Femur (tissue), 1 donor: ENCODE measurements around the gene SDHC.
"Not testable (repeated sequence)": the region's sequence is repeated elsewhere in the genome, so short reads cannot be mapped to it uniquely, and the experiment has no call there.

ENCODE experiments used
- DNase-seq: peaks from one replicate; pipeline ENCODE4 v3.0.0-alpha.2; 2017

The SDHC gene

DNA sequence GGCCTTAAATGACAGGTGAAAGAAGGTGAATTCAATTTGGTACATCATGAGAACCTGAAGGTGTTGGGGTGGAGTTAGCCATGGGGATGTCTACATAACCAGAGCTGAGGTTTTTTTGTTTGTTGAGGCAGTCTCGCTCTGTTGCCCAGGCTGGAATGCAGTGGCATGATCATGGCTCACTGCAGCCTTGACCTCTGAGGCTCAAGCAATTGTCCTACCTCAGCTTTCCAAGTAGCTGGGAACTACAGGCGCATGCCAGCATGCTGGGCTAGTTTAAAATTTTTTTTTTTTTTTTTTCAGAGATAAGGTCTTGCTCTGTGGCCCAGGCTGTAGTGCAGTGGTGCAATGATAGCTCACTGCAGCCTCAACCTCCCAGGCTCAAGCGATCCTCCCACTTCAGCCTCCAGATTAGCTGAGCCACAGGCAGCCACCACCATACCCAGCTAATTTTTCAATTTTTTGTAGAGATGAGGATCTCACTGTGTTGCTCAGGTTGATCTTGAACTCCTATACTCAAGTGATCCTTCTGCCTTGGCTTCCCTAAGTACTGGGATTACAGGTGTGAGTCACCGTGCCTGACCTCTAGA, 2.5 kb upstream of the SDHC start:
- no peak for DNase-seq

GRCh38 chr1:161313554-161314200, 504 bp upstream of the SDHC start:
- no peak for DNase-seq

DNA sequence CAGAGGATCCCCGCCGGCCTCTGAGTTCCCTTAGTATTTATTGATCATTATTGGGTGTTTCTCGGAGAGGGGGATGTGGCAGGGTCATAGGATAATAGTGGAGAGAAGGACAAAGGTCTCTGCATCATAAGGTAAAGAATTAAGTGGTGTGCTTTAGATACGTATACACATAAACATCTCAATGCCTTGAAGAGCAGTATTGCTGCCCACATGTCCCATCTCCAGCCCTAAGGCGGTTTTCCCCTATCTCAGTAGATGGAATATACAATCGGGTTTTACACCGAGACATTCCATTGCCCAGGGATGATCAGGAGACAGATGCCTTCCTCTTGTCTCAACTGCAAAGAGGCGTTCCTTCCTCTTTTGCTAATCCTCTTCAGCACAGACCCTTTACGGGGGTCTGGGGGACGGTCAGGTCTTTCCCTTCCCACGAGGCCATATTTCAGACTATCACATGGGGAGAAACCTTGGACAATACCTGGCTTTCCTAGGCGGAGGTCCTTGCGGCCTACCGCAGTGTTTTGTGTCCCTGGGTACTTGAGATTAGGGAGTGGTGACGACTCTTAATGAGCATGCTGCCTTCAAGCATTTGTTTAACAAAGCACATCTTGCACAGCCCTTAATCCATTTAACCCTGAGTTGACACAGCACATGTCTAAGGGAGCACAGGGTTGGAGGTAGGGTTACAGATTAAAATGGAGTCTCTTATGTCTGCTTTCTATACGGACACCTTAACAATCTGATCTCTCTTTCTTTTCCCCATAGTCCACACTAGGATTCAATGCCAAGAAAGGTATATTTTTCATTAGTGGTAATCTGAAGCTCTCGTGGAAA, 1.9 kb downstream of the SDHC start:
- not testable (repeated sequence) for DNase-seq

- no peak for DNase-seq
Measured at GRCh38 chr1:161324020-161324419, 9.8 kb downstream of the SDHC start.

GRCh38 chr1:161330346-161330745, 16.2 kb downstream of the SDHC start:
- DNase-seq = no peak

DNA sequence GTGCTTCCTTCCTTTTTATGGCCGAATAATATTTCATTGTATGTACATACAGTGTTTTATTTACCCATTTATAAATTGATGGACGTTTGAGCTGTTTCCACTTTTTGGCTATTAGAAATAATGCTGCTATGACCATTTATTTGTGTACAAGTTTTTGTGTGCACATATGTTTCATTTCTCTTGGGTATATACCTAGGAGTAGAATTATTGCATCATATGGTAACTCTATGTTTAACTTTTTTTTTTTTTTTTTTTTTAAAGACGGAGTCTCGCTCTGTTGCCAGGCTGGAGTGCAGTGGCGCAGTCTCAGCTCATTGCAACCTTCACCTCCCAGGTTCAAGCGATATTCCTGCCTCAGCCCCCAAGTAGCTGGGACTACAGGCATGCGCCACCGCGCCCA, 19.0 kb downstream of the SDHC start:
- DNase-seq = no peak

DNA sequence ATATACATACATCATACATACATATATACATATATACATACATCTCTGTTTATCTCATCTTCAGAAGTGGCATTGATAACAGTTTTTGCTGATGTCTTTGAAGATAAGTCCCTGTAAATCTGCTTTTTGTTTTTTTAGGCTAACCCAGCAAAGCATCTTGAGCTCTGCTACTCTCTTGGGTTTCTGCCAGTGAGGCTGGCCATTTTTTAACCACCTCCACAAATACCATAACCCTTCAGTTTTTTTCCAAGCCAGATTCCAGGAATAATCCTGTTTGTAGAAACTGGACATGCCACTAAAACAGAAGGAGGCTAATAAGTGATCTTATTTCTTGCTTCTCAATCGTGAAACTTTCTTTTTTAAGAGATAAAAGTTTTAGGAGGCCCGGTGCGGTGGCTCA, 21.6 kb downstream of the SDHC start:
- no peak for DNase-seq

- no peak for DNase-seq
Measured at GRCh38 chr1:161342177-161342576, 28.0 kb downstream of the SDHC start.

- DNase-seq = no peak
Measured at GRCh38 chr1:161342821-161343220, 28.6 kb downstream of the SDHC start.

GRCh38 chr1:161350671-161351070, 36.5 kb downstream of the SDHC start:
- DNase-seq = no peak

GRCh38 chr1:161351482-161351881, 37.3 kb downstream of the SDHC start:
- DNase-seq = no peak

- no peak for DNase-seq
Measured at GRCh38 chr1:161357073-161357472, 42.9 kb downstream of the SDHC start.

DNA sequence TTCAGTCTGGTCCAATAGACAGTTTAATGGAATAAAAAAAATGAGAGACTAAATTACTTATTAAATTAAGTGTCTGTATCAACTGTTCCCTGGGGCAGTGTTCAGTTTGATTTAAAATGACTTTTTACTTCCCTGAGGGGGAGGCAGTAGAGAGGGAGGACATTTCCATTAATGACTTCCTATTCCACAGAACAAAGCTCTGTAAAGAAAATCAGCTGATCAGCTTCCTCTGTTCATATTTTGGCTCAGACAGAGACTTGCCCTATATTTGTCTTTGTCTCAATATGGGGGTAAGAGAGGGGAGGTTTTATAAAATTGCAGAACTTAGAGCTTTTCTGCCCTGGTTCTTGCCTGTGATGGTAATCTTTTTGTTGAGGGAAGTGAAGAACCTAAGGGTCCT, 45.1 kb downstream of the SDHC start:
- DNase-seq = no peak

GRCh38 chr1:161364332-161364731, 50.2 kb downstream of the SDHC start:
- DNase-seq = no peak

- DNase-seq = no peak
Measured at GRCh38 chr1:161365207-161365606, 51.0 kb downstream of the SDHC start.

DNA sequence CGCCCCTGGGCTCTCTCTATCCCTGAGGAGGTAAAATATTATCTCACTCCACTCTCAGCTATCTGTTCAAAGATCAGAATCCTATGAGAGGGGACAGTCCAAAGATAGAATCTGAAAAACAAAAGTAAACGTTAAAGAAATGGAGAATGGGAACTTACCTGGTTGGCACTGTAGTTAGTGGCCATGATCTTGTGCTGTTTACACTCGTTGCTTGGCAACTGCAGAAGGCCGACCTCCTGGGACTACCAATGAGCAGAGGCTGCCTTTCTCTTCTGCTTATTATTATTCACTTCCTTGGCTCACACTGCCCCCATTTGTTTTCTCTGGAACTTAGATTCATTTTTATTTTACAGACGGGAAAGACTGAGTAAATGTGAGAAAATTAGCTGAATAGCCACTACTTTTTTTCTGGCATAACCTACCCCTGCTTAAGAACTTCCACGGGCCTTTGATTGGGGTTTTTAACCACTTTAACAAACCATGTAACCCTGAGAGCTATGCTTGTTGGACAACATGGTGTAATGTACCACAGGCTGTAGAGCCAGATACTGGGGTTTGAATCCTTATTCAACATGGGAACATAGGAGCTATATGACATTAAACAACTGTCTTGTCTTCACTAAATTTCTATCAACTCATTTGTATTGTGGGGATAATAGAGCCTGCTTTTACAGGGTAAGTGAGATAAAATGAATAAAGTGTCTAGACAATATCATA, 53.7 kb downstream of the SDHC start, which contains the start of gene CFAP126:
CFAP126 (minus strand) TSS at position 193 of the 717 bp plus-strand sequence; CDS start at position 185, 8 bp downstream.
- DNase-seq = peak; percentile 61

DNA sequence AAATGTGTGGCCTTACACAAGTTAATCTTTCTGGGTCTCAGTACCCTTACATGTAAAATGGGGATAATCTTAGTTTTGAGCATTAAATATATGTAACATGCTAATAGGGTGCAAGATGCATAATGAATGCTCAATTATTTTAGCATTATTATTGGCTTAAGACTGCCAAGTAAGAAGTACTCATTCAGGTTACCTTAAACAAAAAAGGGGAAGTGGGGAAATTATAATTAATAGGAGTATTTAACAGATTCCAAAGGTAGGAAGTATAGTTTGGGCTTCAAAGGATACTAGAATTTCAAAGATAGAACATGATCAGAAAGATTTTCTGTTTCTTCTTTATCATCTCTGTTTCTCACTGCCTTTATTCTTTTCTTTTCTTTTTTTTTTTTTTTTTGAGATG, 59.3 kb downstream of the SDHC start:
- DNase-seq = no peak

DNA sequence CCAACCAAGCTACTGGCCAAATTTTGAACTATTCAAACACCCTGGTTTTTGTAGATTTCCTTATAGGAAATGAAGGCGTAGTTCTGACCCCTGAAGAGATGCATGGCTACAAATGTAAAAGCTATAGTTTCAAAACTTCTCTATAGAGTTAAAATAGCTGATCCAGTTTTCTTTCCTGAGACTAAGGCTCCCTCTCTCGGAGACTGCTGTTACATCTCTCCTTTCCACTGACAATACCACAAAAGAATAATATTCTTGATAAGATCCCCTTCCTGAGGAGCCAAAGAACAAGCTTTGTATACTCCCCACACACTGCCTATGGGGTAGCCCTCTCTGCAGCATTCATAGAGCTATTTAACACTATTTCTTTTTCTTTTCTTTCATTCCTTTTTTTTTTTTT, 60.2 kb downstream of the SDHC start:
- DNase-seq = no peak

- no peak for DNase-seq
Measured at GRCh38 chr1:161378014-161378413, 63.8 kb downstream of the SDHC start.

- DNase-seq = no peak
Measured at GRCh38 chr1:161379071-161379470, 64.9 kb downstream of the SDHC start.

DNA sequence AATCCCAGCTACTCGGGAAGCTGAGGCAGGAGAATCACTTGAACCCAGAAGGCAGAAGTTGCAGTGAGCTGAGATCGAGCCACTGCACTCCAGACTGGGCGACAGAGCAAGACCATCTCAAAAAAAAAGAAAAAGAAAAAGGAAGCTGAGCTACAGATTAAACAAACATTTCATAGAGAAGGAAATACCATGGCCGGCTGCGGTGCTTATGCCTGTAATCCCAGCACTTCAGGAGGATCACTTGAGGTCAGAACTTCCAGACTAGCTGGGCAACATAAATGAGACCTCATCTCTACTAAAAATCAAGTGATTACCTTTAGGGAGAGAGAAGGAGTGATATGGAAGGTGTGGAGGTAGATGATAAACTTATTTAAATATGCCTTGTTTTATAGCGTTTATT, 67.5 kb downstream of the SDHC start:
- no peak for DNase-seq

GRCh38 chr1:161382214-161383019, 68.2 kb downstream of the SDHC start:
- no peak for DNase-seq
